Vagina (tissue), 2 donors: ENCODE measurements around the gene SNX11. TPM values are rescaled to one million over a fixed set of nuclear protein-coding genes. Genes with fewer than 3 reads are reported as not detected.

Experiments
- DNase-seq, 2 donors: peaks; one replicate each; pipeline ENCODE4 v3.0.0-alpha.2; 2017; ENCODE audit errors: extremely low spot score in 2 of 2
- H3K27ac ChIP-seq: fragments of 200-600 bp; sonication (generic); one replicate; pipeline ENCODE4 v1.5.1; 2019
- H3K27me3 ChIP-seq: fragments of 200-600 bp; sonication (generic); one replicate; pipeline ENCODE4 v1.5.1; 2019
- H3K36me3 ChIP-seq, 2 donors: fragments of 200-600 bp; sonication (generic); one replicate each; pipeline ENCODE4 v1.5.1; 2017 to 2019
- H3K4me1 ChIP-seq: fragments of 200-600 bp; sonication (generic); one replicate; pipeline ENCODE4 v1.5.1; 2019
- H3K4me3 ChIP-seq, 2 donors: fragments of 200-600 bp; sonication (generic); 1 replicate in 1 of 2; 2 replicates in 1 of 2; pipeline ENCODE4 v1.5.1; 2016 to 2019
- H3K9me3 ChIP-seq: fragments of 200-600 bp; sonication (generic); one replicate; pipeline ENCODE4 v1.5.1; 2019
- POLR2A ChIP-seq, 2 donors: fragments of 450-650 bp; IDR thresholded peaks; one replicate each; pipeline ENCODE4 v1.6.1; 2017; ENCODE audit warnings: antibody characterized with exemption in 2 of 2, mild to moderate bottlenecking in 2 of 2, moderate library complexity in 2 of 2
- POLR2AphosphoS5 ChIP-seq, 2 donors: sonication (generic); formaldehyde crosslinking; IDR thresholded peaks; one replicate each; pipeline ENCODE4 v1.9.0; 2017; ENCODE audit warnings: antibody characterized with exemption in 2 of 2, mild to moderate bottlenecking in 2 of 2, low read depth in 1 of 2; ENCODE audit not compliant: insufficient read depth in 1 of 2
- intact Hi-C: fragments of 100-400 bp; cut with DNase I; formaldehyde crosslinking; loops from one replicate; pipeline ENCODE4 v1.15.1; 2023
- total RNA-seq: library from RNA; depleted of rRNA; stranded (reverse); fragments of >200 nt; gene quantifications from one replicate; pipeline ENCODE4 v1.2.3, GENCODE V29; 2016
- TF ChIP-seq, protein P1 (sequence below), 3 experiments: fragments of 450-650 bp in 2 of 3; fragments of 200-600 bp in 1 of 3; sonication (generic) in 1 of 3; IDR thresholded peaks; one replicate each; pipeline ENCODE4 v1.5.1; 2017 to 2019; ENCODE audit warnings: antibody characterized with exemption in 3 of 3, mild to moderate bottlenecking in 2 of 3, moderate library complexity in 2 of 3

The SNX11 gene
- total RNA-seq, 1 donor from 2014 or later, result 15.0 TPM

DNA sequence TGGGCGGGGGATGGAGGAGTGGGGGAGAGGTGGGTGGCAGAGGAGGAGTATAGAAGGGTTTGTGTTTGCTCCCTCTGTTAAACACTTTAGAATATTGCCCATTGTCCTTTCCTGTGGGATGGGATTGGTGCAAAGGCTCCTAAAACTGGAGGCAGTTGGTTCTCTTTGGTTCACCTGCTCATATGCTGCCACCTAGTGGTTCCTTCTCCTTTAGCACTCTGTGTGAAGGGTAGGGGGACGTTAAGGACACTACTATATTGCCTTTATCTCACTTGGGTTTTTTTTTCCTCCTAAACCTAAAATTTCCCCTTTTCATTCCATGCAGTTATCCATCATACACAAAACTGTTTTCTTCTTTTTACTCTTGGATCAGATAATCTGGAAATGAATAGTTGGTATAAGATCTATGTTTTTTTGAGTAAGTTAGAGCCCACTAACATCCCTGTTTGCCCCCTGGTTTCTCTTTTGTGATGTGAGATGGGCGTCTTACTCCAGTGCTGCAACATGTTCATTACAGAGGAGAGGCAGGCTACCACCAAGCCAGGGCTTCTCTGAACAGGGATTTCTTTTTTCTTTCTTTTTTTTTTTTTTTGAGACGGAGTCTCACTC, 23.8 kb downstream of the SNX11 start:
- no peak for TF ChIP-seq POLR2A (IDR thresholded peaks at IDR 0.05)
- TF ChIP-seq POLR2AphosphoS5 (IDR thresholded peaks at IDR 0.05; ENCODE audit: insufficient read depth in 1 of 2, low read depth in 1 of 2), result peak in 1 of 2 donors; percentile 34
- TF ChIP-seq, protein P1, sequence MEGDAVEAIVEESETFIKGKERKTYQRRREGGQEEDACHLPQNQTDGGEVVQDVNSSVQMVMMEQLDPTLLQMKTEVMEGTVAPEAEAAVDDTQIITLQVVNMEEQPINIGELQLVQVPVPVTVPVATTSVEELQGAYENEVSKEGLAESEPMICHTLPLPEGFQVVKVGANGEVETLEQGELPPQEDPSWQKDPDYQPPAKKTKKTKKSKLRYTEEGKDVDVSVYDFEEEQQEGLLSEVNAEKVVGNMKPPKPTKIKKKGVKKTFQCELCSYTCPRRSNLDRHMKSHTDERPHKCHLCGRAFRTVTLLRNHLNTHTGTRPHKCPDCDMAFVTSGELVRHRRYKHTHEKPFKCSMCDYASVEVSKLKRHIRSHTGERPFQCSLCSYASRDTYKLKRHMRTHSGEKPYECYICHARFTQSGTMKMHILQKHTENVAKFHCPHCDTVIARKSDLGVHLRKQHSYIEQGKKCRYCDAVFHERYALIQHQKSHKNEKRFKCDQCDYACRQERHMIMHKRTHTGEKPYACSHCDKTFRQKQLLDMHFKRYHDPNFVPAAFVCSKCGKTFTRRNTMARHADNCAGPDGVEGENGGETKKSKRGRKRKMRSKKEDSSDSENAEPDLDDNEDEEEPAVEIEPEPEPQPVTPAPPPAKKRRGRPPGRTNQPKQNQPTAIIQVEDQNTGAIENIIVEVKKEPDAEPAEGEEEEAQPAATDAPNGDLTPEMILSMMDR (IDR thresholded peaks at IDR 0.05), result peak; percentile 61 to 76 (median 70)
- no peak for DNase-seq
- no peaks in the 10 kb centered on the region for H3K4me1 ChIP-seq
- no peak overlapping the region for H3K4me3 ChIP-seq
- intact Hi-C loops, result no loop called here
- no peaks in the 10 kb centered on the region for H3K27me3 ChIP-seq
- H3K36me3 ChIP-seq, result no peaks in the 10 kb centered on the region
- no peak overlapping the region for H3K27ac ChIP-seq
- H3K9me3 ChIP-seq, result no peaks in the 10 kb centered on the region

- H3K27me3 ChIP-seq, result no peaks in the 10 kb centered on the region
- intact Hi-C loops, result no loop called here
- no peaks in the 10 kb centered on the region for H3K9me3 ChIP-seq
- H3K4me3 ChIP-seq, result no peak overlapping the region
- H3K4me1 ChIP-seq, result no peaks in the 10 kb centered on the region
- no peaks in the 10 kb centered on the region for H3K36me3 ChIP-seq
- no peak overlapping the region for H3K27ac ChIP-seq
- TF ChIP-seq POLR2A (IDR thresholded peaks at IDR 0.05) (no peak), POLR2AphosphoS5 (IDR thresholded peaks at IDR 0.05; ENCODE audit: insufficient read depth in 1 of 2, low read depth in 1 of 2) (no peak)
- TF ChIP-seq, protein P1 (IDR thresholded peaks at IDR 0.05), result no peak
- DNase-seq, result no peak
These were observed 24.8 kb downstream of the SNX11 start for GRCh38 chr17:48132385-48132784.

DNA sequence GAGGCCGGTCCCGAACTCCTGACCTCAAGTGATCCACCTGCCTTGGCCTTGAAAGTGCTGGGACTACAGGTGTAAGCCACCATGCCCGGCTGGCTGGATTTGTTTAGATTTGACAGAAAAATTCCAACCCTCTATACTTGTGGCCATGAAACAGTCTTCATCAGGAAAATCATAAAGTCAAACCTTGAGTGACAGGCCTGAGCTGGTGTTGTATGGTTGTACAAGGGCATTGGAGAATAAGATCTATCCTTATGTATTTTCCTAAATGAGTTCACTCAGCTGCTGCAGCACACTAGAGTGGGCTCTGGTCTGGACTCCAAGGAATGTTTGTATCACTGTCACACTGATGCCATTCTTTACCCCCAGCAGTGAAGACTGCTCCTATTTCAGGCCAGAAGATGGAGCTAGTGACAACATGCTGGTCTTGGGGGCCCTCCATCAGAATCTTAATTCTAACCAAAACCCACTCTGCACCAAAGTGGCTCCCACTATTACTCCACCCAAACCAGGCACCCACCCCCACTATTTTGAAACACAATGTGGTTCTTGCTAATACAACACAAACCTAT, 27.4 kb downstream of the SNX11 start:
- Histone ChIP-seq H3K36me3 (no peaks in the 10 kb centered on the region), H3K27me3 (no peaks in the 10 kb centered on the region), H3K4me3 (no peak overlapping the region), H3K4me1 (no peaks in the 10 kb centered on the region), H3K27ac (no peak overlapping the region), H3K9me3 (no peaks in the 10 kb centered on the region)
- intact Hi-C loops, result no loop called here
- no peak for DNase-seq
- TF ChIP-seq, protein P1 (IDR thresholded peaks at IDR 0.05), result no peak
- no peak for TF ChIP-seq POLR2A (IDR thresholded peaks at IDR 0.05)
- no peak for TF ChIP-seq POLR2AphosphoS5 (IDR thresholded peaks at IDR 0.05; ENCODE audit: insufficient read depth in 1 of 2, low read depth in 1 of 2)

- no peak for DNase-seq
- Histone ChIP-seq H3K4me3 (no peak overlapping the region), H3K36me3 (no peaks in the 10 kb centered on the region), H3K4me1 (no peaks in the 10 kb centered on the region), H3K9me3 (no peaks in the 10 kb centered on the region), H3K27ac (no peak overlapping the region), H3K27me3 (no peaks in the 10 kb centered on the region)
- intact Hi-C loops, result no loop called here
- TF ChIP-seq, protein P1 (IDR thresholded peaks at IDR 0.05), result no peak
- TF ChIP-seq POLR2A (IDR thresholded peaks at IDR 0.05) (no peak), POLR2AphosphoS5 (IDR thresholded peaks at IDR 0.05; ENCODE audit: insufficient read depth in 1 of 2, low read depth in 1 of 2) (no peak)
These were observed 30.1 kb downstream of the SNX11 start for GRCh38 chr17:48137656-48138055.

GRCh38 chr17:48139944-48140343, 32.4 kb downstream of the SNX11 start:
- Histone ChIP-seq H3K36me3 (no peaks in the 10 kb centered on the region), H3K4me3 (no peak overlapping the region), H3K27me3 (no peaks in the 10 kb centered on the region), H3K27ac (no peak overlapping the region), H3K4me1 (no peaks in the 10 kb centered on the region), H3K9me3 (no peaks in the 10 kb centered on the region)
- no peak for DNase-seq
- TF ChIP-seq, protein P1 (IDR thresholded peaks at IDR 0.05), result no peak
- TF ChIP-seq POLR2AphosphoS5 (IDR thresholded peaks at IDR 0.05; ENCODE audit: insufficient read depth in 1 of 2, low read depth in 1 of 2) (no peak), POLR2A (IDR thresholded peaks at IDR 0.05) (no peak)
- intact Hi-C loops, result no loop called here
